ENCODE results near the gene RAB37.

RAB37 gene

DNA sequence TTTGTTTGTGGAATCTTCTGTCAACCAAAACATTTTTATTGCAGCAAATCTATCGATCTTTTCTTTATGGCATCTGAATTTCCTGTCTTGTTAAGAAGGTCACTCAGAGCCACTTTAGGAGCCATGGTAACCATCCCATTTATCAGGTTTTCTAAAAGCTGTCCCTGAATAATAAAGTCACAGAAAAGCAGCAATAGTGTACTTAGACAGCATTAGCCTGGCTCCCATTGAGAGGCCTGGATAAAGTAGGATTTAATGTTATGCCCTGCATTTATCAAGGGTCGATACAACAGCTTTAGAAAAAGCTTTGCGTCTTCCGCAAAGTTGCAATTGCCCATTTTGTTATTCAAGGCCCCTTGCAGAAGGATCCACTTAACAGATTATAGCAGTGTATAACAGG lies 14.3 kb upstream of the RAB37 start:
- Histone ChIP-seq H3K4me1 (ENCODE audit: insufficient read depth, low read length, poor library complexity, severe bottlenecking) (peaks cover 15% of the 10 kb centered on the region), H3K27me3 (ENCODE audit: insufficient read depth, low read length, poor library complexity, severe bottlenecking) (no peaks in the 10 kb centered on the region), H3K9me2 (replicated peaks; ENCODE audit: low read depth, low read length) (no peaks in the 10 kb centered on the region)

DNA sequence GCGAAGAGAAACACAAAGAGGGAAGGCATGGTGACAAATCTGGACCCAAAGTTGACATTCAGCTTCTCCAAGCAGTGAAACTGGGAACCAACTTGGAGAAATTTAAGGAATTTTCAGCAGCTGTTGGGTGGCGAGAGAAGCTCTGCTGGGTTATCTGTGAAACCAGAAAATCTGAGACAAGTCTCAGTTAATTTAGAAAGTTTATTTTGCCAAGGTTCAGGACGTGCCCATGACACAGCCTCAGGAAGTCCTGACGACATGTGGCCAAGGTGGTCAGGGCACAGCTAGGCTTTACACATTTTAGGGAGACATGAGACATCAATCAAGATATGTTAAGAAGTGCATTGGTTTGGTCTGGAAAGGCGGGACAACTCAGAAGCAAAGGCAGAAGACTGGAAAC lies 13.2 kb upstream of the RAB37 start:
- H3K9ac ChIP-seq (ENCODE audit: low read depth, low read length, poor library complexity, severe bottlenecking), result no peak overlapping the region
- H3K4me2 ChIP-seq (ENCODE audit: low read depth, low read length, poor library complexity, severe bottlenecking), result no peak overlapping the region
- H2AFZ ChIP-seq (ENCODE audit: low read length), result no peak overlapping the region
- H3K9me3 ChIP-seq (ENCODE audit: insufficient read depth, low read depth, low read length), result no peaks in the 10 kb centered on the region
- no peaks in the 10 kb centered on the region for H3K36me3 ChIP-seq (ENCODE audit: insufficient read depth, low read length)
- H3F3A ChIP-seq (ENCODE audit: low read depth), result no peaks in the 10 kb centered on the region
- H3K4me1 ChIP-seq (ENCODE audit: insufficient read depth, low read length, poor library complexity, severe bottlenecking), result peaks cover 15% of the 10 kb centered on the region
- no peaks in the 10 kb centered on the region for H3K9me2 ChIP-seq (replicated peaks; ENCODE audit: low read depth, low read length)
- H3K4me3 ChIP-seq (ENCODE audit: low read length, poor library complexity, severe bottlenecking), result no peak overlapping the region
- no peaks in the 10 kb centered on the region for H4K20me1 ChIP-seq (ENCODE audit: insufficient read depth, low read length, poor library complexity, severe bottlenecking)
- H3K27me3 ChIP-seq (ENCODE audit: insufficient read depth, low read length, poor library complexity, severe bottlenecking), result no peaks in the 10 kb centered on the region
- TF ChIP-seq, protein P1, sequence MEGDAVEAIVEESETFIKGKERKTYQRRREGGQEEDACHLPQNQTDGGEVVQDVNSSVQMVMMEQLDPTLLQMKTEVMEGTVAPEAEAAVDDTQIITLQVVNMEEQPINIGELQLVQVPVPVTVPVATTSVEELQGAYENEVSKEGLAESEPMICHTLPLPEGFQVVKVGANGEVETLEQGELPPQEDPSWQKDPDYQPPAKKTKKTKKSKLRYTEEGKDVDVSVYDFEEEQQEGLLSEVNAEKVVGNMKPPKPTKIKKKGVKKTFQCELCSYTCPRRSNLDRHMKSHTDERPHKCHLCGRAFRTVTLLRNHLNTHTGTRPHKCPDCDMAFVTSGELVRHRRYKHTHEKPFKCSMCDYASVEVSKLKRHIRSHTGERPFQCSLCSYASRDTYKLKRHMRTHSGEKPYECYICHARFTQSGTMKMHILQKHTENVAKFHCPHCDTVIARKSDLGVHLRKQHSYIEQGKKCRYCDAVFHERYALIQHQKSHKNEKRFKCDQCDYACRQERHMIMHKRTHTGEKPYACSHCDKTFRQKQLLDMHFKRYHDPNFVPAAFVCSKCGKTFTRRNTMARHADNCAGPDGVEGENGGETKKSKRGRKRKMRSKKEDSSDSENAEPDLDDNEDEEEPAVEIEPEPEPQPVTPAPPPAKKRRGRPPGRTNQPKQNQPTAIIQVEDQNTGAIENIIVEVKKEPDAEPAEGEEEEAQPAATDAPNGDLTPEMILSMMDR (conservative IDR thresholded peaks at IDR 0.05; ENCODE audit: low read length), result no peak
- TF ChIP-seq EZH2phosphoT487 (IDR thresholded peaks at IDR 0.05; ENCODE audit: borderline replicate concordance), result no peak
- H3K79me2 ChIP-seq (ENCODE audit: insufficient read depth, low read length), result no peaks in the 10 kb centered on the region

More for the DNA sequence above, 14.3 kb upstream of the RAB37 start:
- H3K9ac ChIP-seq (ENCODE audit: low read depth, low read length, poor library complexity, severe bottlenecking), result no peak overlapping the region
- H3K36me3 ChIP-seq (ENCODE audit: insufficient read depth, low read length), result no peaks in the 10 kb centered on the region
- H2AFZ ChIP-seq (ENCODE audit: low read length), result no peak overlapping the region
- H3K79me2 ChIP-seq (ENCODE audit: insufficient read depth, low read length), result no peaks in the 10 kb centered on the region
- H3K4me2 ChIP-seq (ENCODE audit: low read depth, low read length, poor library complexity, severe bottlenecking), result no peak overlapping the region
- TF ChIP-seq, protein P1 (conservative IDR thresholded peaks at IDR 0.05; ENCODE audit: low read length), result no peak
- no peak for TF ChIP-seq EZH2phosphoT487 (IDR thresholded peaks at IDR 0.05; ENCODE audit: borderline replicate concordance)
- H3K9me3 ChIP-seq (ENCODE audit: insufficient read depth, low read depth, low read length), result no peaks in the 10 kb centered on the region
- no peaks in the 10 kb centered on the region for H3F3A ChIP-seq (ENCODE audit: low read depth)
- H3K4me3 ChIP-seq (ENCODE audit: low read length, poor library complexity, severe bottlenecking), result no peak overlapping the region
- no peaks in the 10 kb centered on the region for H4K20me1 ChIP-seq (ENCODE audit: insufficient read depth, low read length, poor library complexity, severe bottlenecking)

DNA sequence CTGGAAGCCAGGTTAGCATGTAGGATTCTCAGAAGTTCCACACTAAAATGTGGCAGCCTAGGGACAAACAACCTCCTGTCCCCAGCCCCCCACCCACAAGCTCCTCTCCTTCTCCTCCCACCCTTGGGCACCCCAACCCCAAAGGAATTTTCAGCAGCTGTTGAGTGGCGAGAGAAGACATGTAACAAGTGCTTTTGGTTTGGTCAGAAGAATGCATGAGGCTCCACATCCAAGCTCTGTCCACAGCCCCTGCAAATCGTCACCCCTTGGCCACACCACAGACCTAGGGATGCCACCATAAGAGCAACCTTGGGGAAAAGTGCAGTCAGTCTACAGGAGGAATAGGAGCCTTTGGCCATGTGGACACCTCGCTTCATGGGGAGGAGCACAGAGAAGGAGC lies 11.9 kb upstream of the RAB37 start:
- Histone ChIP-seq H3K36me3 (ENCODE audit: insufficient read depth, low read length) (no peaks in the 10 kb centered on the region), H3K27me3 (ENCODE audit: insufficient read depth, low read length, poor library complexity, severe bottlenecking) (no peaks in the 10 kb centered on the region), H3K79me2 (ENCODE audit: insufficient read depth, low read length) (no peaks in the 10 kb centered on the region), H3K9me3 (ENCODE audit: insufficient read depth, low read depth, low read length) (no peaks in the 10 kb centered on the region), H3K4me2 (ENCODE audit: low read depth, low read length, poor library complexity, severe bottlenecking) (no peak overlapping the region), H3K9me2 (replicated peaks; ENCODE audit: low read depth, low read length) (no peaks in the 10 kb centered on the region), H3K4me1 (ENCODE audit: insufficient read depth, low read length, poor library complexity, severe bottlenecking) (peaks cover 25% of the 10 kb centered on the region), H3K4me3 (ENCODE audit: low read length, poor library complexity, severe bottlenecking) (no peak overlapping the region), H4K20me1 (ENCODE audit: insufficient read depth, low read length, poor library complexity, severe bottlenecking) (no peaks in the 10 kb centered on the region), H2AFZ (ENCODE audit: low read length) (no peak overlapping the region), H3K9ac (ENCODE audit: low read depth, low read length, poor library complexity, severe bottlenecking) (no peak overlapping the region), H3F3A (ENCODE audit: low read depth) (no peaks in the 10 kb centered on the region)
- no peak for TF ChIP-seq EZH2phosphoT487 (IDR thresholded peaks at IDR 0.05; ENCODE audit: borderline replicate concordance)
- TF ChIP-seq, protein P1 (conservative IDR thresholded peaks at IDR 0.05; ENCODE audit: low read length), result no peak

Data from Loucy (cell line).